Mesendoderm (in vitro differentiated cells): ENCODE results near the gene CRACDL.

Experiments
- DNase-seq: peaks from one replicate; pipeline ENCODE4 v3.0.0; 2013
- H2AK5ac ChIP-seq: 2 replicates; pipeline ENCODE4 v1.6.1; 2013; ENCODE audit warnings: low read length, inconsistent platforms
- H2BK120ac ChIP-seq: 2 replicates; pipeline ENCODE4 v1.6.1; 2013; ENCODE audit warnings: low read depth, mild to moderate bottlenecking, low read length, moderate library complexity, mixed read lengths
- H2BK15ac ChIP-seq: replicated peaks from 2 replicates; pipeline ENCODE4 v1.6.1; 2013; ENCODE audit warnings: low read depth, mild to moderate bottlenecking, moderate library complexity
- H2BK5ac ChIP-seq: 2 replicates; pipeline ENCODE4 v1.6.1; 2013; ENCODE audit warnings: low read length, inconsistent platforms
- H3K18ac ChIP-seq: 2 replicates; pipeline ENCODE4 v1.6.1; 2013; ENCODE audit warnings: mild to moderate bottlenecking, low read length, mixed read lengths
- H3K23ac ChIP-seq: one replicate; pipeline ENCODE4 v1.6.1; 2013; ENCODE audit warnings: low read length
- H3K27ac ChIP-seq: 2 replicates; pipeline ENCODE4 v1.5.1; 2013; ENCODE audit warnings: low read depth, mild to moderate bottlenecking, inconsistent platforms, low read length, moderate library complexity
- H3K27me3 ChIP-seq: 2 replicates; pipeline ENCODE4 v1.6.1; 2013; ENCODE audit warnings: low read length, control low read depth, mild to moderate bottlenecking, inconsistent platforms; ENCODE audit not compliant: insufficient read depth, poor library complexity
- H3K36me3 ChIP-seq: 2 replicates; pipeline ENCODE4 v1.6.1; 2013; ENCODE audit warnings: low read length, inconsistent platforms; ENCODE audit not compliant: control insufficient read depth, insufficient read depth
- H3K4ac ChIP-seq: one replicate; pipeline ENCODE4 v1.6.1; 2013; ENCODE audit warnings: low read depth, mild to moderate bottlenecking, low read length, moderate library complexity
- H3K4me1 ChIP-seq: 2 replicates; pipeline ENCODE4 v1.6.1; 2013; ENCODE audit warnings: low read depth, low read length, inconsistent platforms; ENCODE audit not compliant: control insufficient read depth
- H3K4me2 ChIP-seq: 2 replicates; pipeline ENCODE4 v1.6.1; 2013; ENCODE audit warnings: low read length
- H3K4me3 ChIP-seq: 2 replicates; pipeline ENCODE4 v1.5.1; 2013; ENCODE audit warnings: mild to moderate bottlenecking, low read length
- H3K56ac ChIP-seq: one replicate; pipeline ENCODE4 v1.6.1; 2013; ENCODE audit warnings: low read length
- H3K79me1 ChIP-seq: 2 replicates; pipeline ENCODE4 v1.6.1; 2013; ENCODE audit warnings: low read length, inconsistent platforms
- H3K79me2 ChIP-seq: 2 replicates; pipeline ENCODE4 v1.6.1; 2013; ENCODE audit warnings: mild to moderate bottlenecking, low read length; ENCODE audit not compliant: control insufficient read depth, insufficient read depth
- H3K9ac ChIP-seq: 2 replicates; pipeline ENCODE4 v1.6.1; 2013; ENCODE audit warnings: low read length, inconsistent platforms
- H4K5ac ChIP-seq: one replicate; pipeline ENCODE4 v1.6.1; 2013; ENCODE audit warnings: low read length
- H4K8ac ChIP-seq: one replicate; pipeline ENCODE4 v1.6.1; 2013; ENCODE audit warnings: low read depth, mild to moderate bottlenecking, control low read depth, low read length, moderate library complexity
- WGBS: extraction: QIAGEN DNeasy Blood & Tissue Kit; methylation state at CpG from one replicate; pipeline ENCODE4 v1.1.7; 2013; ENCODE audit warnings: low lambda C conversion rate, missing lambda C conversion rate; ENCODE audit not compliant: insufficient coverage; ENCODE audit errors: extremely low coverage; 5-methylcytosine and 5-hydroxymethylcytosine counted together

The CRACDL gene

GRCh38 chr2:98822301-98823164, 113.5 kb downstream of the CRACDL start:
- Histone ChIP-seq H3K4me2 (peak overlapping the region; percentile 57), H3K36me3 (no peaks in the 10 kb centered on the region), H2BK5ac (no peak overlapping the region), H3K9ac (peak overlapping the region; percentile 54), H3K4ac (peak overlapping the region; percentile 38), H4K5ac (no peak overlapping the region), H2BK15ac (no peak overlapping the region), H3K56ac (peak overlapping the region; percentile 79), H3K23ac (no peak overlapping the region), H3K79me2 (no peaks in the 10 kb centered on the region), H4K8ac (no peak overlapping the region), H3K27ac (no peak overlapping the region), H3K4me3 (no peak overlapping the region), H3K79me1 (no peaks in the 10 kb centered on the region), H3K4me1 (no peaks in the 10 kb centered on the region), H3K18ac (peak overlapping the region; percentile 22), H2AK5ac (no peak overlapping the region), H3K27me3 (peaks cover 1% of the 10 kb centered on the region), H2BK120ac (no peak overlapping the region)
- DNase-seq = peak; percentile 51
- no CpG with 5 or more reads among the region's 117 CpGs for WGBS

GRCh38 chr2:98821629-98822135, 114.3 kb downstream of the CRACDL start:
- Histone ChIP-seq H2BK5ac (no peak overlapping the region), H3K79me1 (no peaks in the 10 kb centered on the region), H2BK120ac (no peak overlapping the region), H3K27ac (no peak overlapping the region), H3K4ac (no peak overlapping the region), H3K4me2 (no peak overlapping the region), H3K18ac (no peak overlapping the region), H3K79me2 (no peaks in the 10 kb centered on the region), H3K23ac (no peak overlapping the region), H3K9ac (no peak overlapping the region), H2AK5ac (no peak overlapping the region), H3K56ac (no peak overlapping the region), H3K4me3 (no peak overlapping the region), H4K8ac (no peak overlapping the region), H3K27me3 (peaks cover 1% of the 10 kb centered on the region), H2BK15ac (no peak overlapping the region), H3K4me1 (no peaks in the 10 kb centered on the region), H3K36me3 (no peaks in the 10 kb centered on the region), H4K5ac (no peak overlapping the region)
- DNase-seq = no peak
- WGBS = no CpG with 5 or more reads among the region's 38 CpGs

GRCh38 chr2:98819231-98819766, 116.7 kb downstream of the CRACDL start:
- Histone ChIP-seq H4K8ac (no peak overlapping the region), H3K4me1 (no peaks in the 10 kb centered on the region), H3K18ac (no peak overlapping the region), H3K4me2 (no peak overlapping the region), H3K27me3 (peaks cover 1% of the 10 kb centered on the region), H3K79me1 (no peaks in the 10 kb centered on the region), H3K4ac (no peak overlapping the region), H3K56ac (no peak overlapping the region), H3K23ac (no peak overlapping the region), H2BK5ac (no peak overlapping the region), H3K79me2 (no peaks in the 10 kb centered on the region), H4K5ac (no peak overlapping the region), H3K9ac (no peak overlapping the region), H3K4me3 (no peak overlapping the region), H3K27ac (no peak overlapping the region), H2BK15ac (no peak overlapping the region), H2BK120ac (no peak overlapping the region), H3K36me3 (no peaks in the 10 kb centered on the region), H2AK5ac (no peak overlapping the region)
- no peak for DNase-seq
- no CpG with 5 or more reads among the region's 5 CpGs for WGBS

GRCh38 chr2:98818164-98818563, 117.9 kb downstream of the CRACDL start:
- H2AK5ac ChIP-seq = no peak overlapping the region
- H3K18ac ChIP-seq = no peak overlapping the region
- H3K9ac ChIP-seq = no peak overlapping the region
- no peak overlapping the region for H4K5ac ChIP-seq
- WGBS = no CpG with 5 or more reads among the region's 5 CpGs
- no peak overlapping the region for H3K4me3 ChIP-seq
- H3K23ac ChIP-seq = no peak overlapping the region
- H3K36me3 ChIP-seq = no peaks in the 10 kb centered on the region
- H3K79me1 ChIP-seq = no peaks in the 10 kb centered on the region
- H3K27ac ChIP-seq = no peak overlapping the region
- no peaks in the 10 kb centered on the region for H3K79me2 ChIP-seq
- no peak overlapping the region for H2BK120ac ChIP-seq
- H3K4me1 ChIP-seq = no peaks in the 10 kb centered on the region
- H3K56ac ChIP-seq = no peak overlapping the region
- no peak overlapping the region for H2BK15ac ChIP-seq
- H3K4me2 ChIP-seq = no peak overlapping the region
- H3K4ac ChIP-seq = no peak overlapping the region
- H2BK5ac ChIP-seq = no peak overlapping the region
- no peak for DNase-seq
- no peak overlapping the region for H4K8ac ChIP-seq
- peaks cover 1% of the 10 kb centered on the region for H3K27me3 ChIP-seq

- no peak for DNase-seq
- Histone ChIP-seq H3K4me3 (no peak overlapping the region), H2BK15ac (no peak overlapping the region), H3K4me2 (no peak overlapping the region), H3K79me2 (no peaks in the 10 kb centered on the region), H3K79me1 (no peaks in the 10 kb centered on the region), H2BK120ac (no peak overlapping the region), H3K36me3 (no peaks in the 10 kb centered on the region), H4K8ac (no peak overlapping the region), H3K56ac (no peak overlapping the region), H2AK5ac (no peak overlapping the region), H3K4ac (no peak overlapping the region), H3K4me1 (no peaks in the 10 kb centered on the region), H3K9ac (no peak overlapping the region), H3K27me3 (no peaks in the 10 kb centered on the region), H3K23ac (no peak overlapping the region), H3K18ac (no peak overlapping the region), H4K5ac (no peak overlapping the region), H2BK5ac (no peak overlapping the region), H3K27ac (no peak overlapping the region)
- WGBS = no CpG with 5 or more reads among the region's 3 CpGs
Measured at GRCh38 chr2:98816281-98816680, 119.7 kb downstream of the CRACDL start.
